Stimulated activated CD4-positive, alpha-beta T cell treated with anti-CD3 and anti-CD28 coated beads, Interleukin-1b, Interleukin-23, amount 100 ng/mL, for 24 hours (primary cell): ENCODE results near the gene NLRX1.
"Not testable (repeated sequence)": the region's sequence is repeated elsewhere in the genome, so short reads cannot be mapped to it uniquely, and the experiment has no call there.

Experiments
- DNase-seq, 4 experiments: peaks; one replicate each; pipeline ENCODE4 v3.0.0-alpha.2; 2020; ENCODE audit warnings: low read depth in 4 of 4, low spot score in 1 of 4

Gene NLRX1

DNA sequence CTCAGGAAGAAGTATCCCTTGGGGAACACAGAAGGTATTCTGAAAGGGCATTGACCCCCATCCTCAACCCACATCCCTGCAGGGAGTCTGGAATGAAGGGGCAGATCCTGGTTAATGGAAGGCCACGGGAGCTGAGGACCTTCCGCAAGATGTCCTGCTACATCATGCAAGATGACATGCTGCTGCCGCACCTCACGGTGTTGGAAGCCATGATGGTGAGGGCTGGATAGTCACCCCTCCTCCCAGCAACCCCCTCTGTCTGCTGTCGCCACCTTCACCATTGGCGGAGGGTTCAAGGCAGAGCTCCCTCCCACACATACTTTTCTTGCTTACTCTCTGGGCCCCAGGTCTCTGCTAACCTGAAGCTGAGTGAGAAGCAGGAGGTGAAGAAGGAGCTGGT lies 14.3 kb upstream of the NLRX1 start:
- DNase-seq, result no peak

DNA sequence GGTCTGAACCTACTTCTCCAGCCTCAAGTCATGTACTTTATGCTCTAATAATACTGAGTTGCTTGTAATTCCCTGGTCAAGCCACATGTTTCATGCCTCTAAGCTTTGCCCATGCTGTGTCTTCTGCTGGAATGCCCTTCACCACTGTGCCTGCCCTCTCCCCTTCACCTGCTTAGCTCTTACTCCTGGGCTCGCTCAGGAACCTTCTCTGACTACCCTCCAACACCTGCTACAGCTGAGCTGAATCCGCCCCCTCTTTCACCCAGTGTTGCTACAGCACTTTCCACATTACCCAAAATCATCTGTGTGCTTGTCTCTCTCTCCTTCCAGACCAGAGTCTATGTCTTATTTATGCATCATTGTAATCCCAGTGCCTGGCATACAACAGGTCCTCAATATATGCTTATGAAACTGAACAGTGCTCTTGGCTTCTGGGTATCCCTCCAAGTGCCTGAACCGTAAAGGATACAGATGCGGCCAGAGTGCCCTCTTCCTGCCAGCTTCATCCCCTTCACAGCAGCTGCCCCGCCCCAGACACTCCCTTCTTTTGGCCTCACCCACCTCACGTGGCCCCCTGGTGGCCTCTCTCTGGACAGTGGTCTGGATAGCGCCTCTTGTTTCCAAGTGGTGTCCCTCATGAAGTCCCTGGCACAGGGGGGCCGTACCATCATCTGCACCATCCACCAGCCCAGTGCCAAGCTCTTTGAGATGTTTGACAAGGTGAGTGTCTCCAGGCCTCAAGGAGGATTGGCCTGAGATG lies 12.6 kb upstream of the NLRX1 start:
- DNase-seq, result no peak

DNA sequence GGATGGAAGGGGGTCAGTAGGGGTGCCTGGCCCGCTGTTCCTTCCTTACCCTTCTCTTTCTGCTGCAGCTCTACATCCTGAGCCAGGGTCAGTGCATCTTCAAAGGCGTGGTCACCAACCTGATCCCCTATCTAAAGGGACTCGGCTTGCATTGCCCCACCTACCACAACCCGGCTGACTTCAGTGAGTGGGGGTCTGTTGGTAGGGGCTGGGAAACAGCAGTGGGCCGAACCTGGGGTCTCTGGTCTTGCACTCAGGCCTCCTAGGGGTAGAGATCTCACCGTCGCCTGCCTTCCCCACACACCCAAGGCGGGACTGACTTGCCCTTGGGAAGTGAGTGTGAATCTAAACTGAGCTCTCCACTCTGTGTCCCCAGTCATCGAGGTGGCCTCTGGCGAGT lies 12.0 kb upstream of the NLRX1 start:
- DNase-seq, result no peak

DNA sequence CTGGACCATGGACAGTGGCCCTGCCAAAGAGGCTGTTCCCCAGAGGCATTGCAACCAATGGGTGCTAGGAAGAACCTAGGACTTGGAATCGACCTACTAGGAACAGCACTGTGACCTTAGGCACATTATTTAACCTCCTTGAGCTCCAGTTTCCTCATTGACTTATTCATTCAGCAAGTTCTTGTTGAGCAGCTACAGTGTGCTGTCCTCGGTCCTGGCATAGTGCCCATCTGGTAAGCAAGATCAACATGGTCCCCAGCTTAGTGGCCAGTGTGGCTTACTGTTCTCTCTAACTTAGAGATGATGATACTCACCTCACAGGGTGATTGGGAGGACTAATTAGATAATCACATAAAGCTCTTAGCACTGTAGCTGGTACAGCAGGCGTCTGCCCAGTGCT lies 11.5 kb upstream of the NLRX1 start:
- no peak for DNase-seq

GRCh38 chr11:119158467-119158866 lies 10.1 kb upstream of the NLRX1 start:
- no peak for DNase-seq

GRCh38 chr11:119160151-119160550 lies 8.4 kb upstream of the NLRX1 start:
- no peak for DNase-seq

DNA sequence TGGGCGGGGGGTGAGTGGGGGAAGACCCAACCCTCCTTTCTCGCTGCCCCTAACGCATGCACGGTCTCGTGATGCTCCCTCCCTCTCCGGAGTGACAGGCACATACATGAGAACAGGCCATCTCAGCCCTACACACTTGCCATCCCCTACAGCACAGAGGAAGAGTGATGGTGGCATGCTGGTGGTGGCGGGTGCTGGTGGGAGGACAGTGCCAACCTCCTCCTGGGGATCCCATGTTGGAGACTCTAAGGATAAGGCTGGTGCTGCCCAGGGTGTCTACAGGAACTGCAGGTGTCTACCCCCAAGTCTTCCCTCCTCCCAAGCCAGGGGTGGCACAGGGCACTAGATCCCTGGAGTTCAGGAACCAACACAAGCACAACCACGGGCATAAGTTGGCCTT lies 6.7 kb upstream of the NLRX1 start:
- no peak for DNase-seq

DNA sequence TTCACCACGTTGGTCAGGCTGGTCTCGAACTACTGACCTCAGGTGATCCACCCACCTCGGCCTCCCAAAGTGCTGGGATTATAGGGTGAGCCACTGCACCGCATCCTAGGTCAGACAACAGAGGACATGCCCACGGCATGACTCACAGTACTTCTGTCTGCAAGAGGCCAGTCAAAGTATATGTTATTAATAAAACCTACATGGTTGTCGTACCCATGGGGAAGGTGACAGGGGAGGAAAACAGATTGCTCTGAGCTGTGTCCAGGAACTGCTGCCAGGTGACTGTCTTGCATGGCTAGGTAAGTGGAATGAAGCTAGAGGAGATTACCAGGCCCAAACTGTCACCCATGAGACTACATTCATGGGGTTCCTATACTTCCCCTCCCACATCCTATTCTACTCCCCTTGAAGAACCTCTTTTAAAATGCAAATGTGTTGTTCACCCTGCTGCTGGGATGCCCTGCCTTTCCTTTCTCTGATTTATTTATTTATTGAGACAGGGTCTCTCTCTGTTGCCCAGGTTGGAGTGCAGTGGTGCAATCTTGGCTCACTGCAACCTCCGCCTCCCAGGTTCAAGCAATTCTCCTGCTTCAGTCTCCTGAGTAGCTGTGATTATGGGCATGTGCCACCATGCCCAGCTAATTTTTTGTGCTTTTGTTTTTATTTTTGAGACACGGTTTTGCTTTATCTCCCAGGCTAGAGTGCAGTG lies 2.0 kb upstream of the NLRX1 start:
- no peak for DNase-seq

GRCh38 chr11:119167077-119167458 lies 1.5 kb upstream of the NLRX1 start:
- not testable (repeated sequence) for DNase-seq

GRCh38 chr11:119167933-119168332 lies 592 bp upstream of the NLRX1 start:
- DNase-seq, result no peak

- DNase-seq, result peak in 3 of 4 experiments; percentile 10 to 30 (median 14)
Observed at GRCh38 chr11:119169282-119169719, 776 bp downstream of the NLRX1 start.

DNA sequence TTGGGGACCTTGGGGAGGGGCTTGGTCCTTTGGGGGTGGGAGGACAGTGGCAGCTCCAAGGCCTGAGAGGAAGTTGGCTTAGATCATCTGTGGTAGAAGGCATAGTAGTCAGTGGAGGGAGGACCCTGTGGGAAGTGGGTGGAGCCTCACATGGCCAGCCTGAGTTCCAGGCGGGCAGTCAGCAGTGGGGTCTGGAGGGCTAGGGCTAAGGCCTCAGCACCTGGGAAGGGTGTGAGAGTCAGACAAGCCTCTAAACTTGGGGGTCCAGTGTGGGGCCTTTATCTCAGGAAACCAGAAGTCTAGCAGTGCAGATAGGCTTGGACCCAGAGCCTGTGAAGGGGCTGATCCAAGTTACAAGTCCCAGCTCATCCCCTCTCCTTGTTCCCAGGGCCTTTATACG lies 4.0 kb downstream of the NLRX1 start:
- DNase-seq, result no peak

GRCh38 chr11:119173453-119173852 lies 4.9 kb downstream of the NLRX1 start:
- DNase-seq, result no peak

DNA sequence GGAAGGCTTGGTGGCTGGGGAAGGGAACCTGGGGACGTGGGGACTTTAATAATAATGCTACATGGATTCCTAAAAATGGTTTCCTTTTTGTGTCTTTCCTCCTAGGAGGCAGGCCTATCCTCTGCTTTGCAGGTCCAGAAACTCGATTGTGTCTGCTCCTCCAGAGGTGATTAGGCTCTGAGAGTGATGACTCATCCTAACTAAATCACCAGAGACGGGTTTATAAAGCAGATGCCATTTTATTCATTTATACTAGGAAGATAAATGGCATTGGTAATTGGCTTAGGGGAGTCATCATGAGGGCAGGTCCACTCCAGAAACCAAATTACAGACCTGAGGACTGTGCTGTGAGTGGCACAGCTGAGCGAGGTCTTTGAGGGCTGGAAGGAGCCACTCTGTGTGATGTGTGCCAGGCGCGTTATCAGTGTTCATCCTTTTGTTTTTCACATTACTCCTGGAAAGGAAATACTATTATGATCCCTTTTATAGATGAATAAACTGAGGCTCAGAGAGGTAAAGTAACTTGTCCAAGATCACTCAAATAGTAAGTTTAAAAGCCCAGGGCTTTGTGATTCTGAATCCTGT lies 7.1 kb downstream of the NLRX1 start:
- no peak for DNase-seq

DNA sequence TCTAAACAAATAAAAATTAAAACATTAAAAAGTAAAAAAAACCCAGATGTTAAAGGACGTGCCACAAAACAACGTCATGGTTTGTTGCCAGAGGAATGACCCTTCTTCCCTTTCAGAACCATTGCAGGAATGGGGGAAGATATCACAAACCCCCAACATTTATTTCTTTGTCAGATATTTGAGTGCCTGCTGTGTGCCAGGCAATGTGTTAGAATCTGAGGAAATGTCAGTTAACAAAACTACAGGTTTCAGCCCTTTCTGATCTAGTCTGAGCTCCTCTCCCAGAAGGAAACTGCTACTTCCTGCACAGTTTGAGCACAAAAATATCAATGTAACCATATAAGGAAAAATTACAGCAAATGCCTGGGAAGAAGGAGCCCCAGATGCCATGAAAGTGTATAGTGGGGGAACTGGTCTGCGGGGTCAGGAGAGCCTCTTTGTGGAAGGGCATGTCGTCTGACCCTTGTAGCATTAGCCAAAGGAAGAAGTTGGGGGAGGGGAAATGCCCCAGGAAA lies 9.7 kb downstream of the NLRX1 start:
- no peak for DNase-seq

DNA sequence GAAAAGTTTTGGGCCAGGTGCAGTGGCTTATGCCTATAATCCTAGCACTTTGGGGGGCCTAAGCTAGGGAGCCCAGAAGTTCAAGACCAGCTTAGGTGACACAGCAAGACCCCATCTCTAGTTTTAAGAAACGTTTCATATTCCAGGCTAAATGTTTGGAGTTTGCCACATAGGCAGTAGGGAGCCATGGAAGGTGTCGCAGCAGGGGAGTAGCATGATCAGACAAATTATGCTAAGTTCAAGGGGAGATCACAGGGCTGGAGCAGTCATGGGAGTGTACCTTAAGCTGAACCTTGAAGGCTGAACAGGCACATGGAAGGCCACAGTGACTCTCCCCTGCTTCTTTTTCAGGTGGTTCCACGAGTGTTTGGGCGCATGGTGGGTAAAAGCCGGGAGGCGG lies 10.8 kb downstream of the NLRX1 start:
- no peak for DNase-seq

- no peak for DNase-seq
Observed at GRCh38 chr11:119179983-119180382, 11.5 kb downstream of the NLRX1 start.

DNA sequence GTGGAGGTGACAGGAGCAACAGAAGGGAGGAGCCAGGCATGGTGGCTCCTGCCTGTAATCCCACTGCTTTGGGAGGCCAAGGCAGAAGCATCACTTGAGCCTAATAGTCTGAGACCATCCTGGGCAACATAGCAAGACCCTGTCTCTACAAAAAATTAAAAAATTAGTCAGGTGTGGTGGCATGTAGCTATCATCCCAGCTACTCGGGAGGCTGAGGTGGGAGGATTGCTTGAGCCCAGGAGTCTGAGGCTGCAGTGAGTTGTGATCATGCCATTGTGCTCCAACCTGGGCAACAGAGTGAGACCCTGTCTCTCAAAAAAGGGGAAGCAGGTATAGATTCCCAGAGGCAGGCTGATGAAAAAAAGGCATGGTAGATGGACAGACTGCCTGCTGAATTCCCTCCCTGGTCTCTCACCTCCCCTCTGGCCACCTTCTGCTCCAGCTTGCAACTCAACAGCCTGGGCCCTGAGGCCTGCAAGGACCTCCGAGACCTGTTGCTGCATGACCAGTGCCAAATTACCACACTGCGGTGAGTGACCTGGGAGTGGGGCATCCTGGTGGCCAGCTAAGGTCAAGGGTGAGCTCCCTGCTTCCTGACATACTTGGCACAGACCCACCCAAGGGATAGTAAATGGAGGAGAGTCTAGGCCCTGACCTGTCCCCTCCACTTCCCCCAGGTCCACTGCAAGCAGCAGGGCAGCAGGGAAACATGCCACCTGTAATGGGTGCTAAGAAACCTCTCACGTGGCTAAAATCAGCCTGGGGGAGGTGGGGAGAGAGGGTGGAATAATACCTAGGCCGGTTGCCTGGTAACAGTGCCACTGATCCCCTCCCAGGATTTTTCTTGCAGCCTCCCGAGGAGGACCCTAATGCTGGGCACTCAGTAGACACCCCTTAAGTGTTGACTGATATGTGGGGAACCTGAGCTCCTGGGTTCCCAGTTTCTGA lies 12.5 kb downstream of the NLRX1 start:
- DNase-seq, result no peak

- no peak for DNase-seq
Observed at GRCh38 chr11:119181677-119182412, 13.3 kb downstream of the NLRX1 start.

DNA sequence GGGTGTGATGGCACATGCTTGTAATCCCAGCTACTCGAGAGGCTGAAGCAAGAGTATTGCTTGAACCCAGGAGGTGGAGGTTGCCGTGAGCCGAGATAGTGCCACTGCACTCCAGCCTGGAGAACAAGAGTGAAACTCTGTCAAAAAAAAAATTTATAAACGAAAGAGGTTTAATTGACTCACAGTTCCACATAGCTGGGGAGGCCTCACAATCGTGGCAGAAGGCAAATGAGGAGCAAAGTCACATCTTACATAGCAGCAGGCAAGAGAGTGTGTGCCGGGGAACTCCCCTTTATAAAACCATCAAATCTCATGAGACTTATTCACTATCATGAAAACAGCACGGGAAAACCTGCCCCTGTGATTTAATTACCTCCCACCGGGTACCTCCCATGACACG lies 15.9 kb downstream of the NLRX1 start:
- DNase-seq, result not testable (repeated sequence)
